ENCODE measurements around the gene EARS2. TPM values are rescaled to one million over a fixed set of nuclear protein-coding genes. Genes with fewer than 3 reads are reported as not detected.

EARS2 gene
- total and polyA plus RNA-seq, 2 of the 8 experiments (the other 6 are each of a cell fraction or from before 2014, with no cell fraction given): 47.8 to 111 TPM

DNA sequence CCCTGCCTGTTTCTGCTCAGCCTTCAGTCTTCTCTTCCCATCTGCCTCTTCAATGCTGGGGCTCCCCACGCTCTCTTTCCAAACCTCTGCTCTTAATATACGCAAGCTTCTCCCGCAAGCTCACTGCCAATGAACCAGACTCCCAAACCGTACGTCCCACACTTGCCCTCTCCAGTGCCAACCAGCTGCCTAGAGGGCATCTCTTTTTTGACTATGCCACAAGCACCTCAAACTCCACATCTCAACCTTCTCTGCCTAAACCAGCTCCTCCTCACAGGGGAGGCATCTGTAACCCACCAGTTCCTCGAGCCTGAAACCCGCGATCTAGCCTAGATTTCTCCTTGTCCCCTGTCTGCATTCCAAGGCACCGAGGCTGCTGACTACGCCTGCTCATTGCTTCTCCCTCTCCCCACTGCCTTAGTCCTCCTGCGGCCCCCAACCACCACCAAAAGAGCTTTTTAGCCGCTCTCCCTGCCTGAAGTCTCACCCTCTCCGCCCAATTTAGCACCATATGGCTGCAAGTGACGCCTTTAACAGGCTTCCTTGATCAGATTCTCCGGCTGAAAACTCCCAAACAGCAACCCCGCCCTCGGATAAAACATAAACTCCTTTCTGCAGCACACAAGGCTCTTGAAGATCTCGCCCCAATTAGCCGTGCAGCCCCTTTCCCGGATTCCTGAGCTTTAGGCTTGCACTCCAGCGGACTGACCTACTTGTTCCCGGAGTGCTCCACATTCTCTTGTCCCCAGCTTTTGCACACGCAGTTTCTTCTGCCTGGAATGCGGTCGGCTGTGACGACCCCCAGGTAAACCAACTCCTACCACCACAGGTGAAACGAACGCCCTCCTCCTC, 48.3 kb downstream of the EARS2 start:
- Histone ChIP-seq H4K5ac (ENCODE audit: insufficient read length, low read depth, low read length) (peak overlapping the region; percentile 13), H3K27me3 (replicated peaks in 1 of 4; ENCODE audit: control insufficient read depth in 3 of 4, extremely low read depth in 1 of 4, insufficient read depth in 3 of 4, low read length in 3 of 4) (no peaks in the 10 kb centered on the region), H2AFZ (ENCODE audit: low read length) (no peak overlapping the region), H4K20me1 (replicated peaks in 1 of 2; ENCODE audit: control insufficient read depth in 1 of 2, insufficient read depth in 2 of 2, low read length in 2 of 2) (peaks cover 25 to 35% of the 10 kb centered on the region in 2 experiments), H3K9me3 (ENCODE audit: insufficient read depth in 2 of 2, low read depth in 1 of 2, low read length in 1 of 2) (no peaks in the 10 kb centered on the region), H3K14ac (ENCODE audit: insufficient read length) (no peak overlapping the region), H3K36me3 (ENCODE audit: control insufficient read depth in 2 of 4, insufficient read depth in 4 of 4, low read length in 3 of 4) (no peaks in the 10 kb centered on the region; a peak in 1 of 8 replicates), H3K18ac (ENCODE audit: extremely low read depth, low read length) (peak overlapping the region; percentile 63; the same call in 1 of the 2 replicates), H2AK5ac (ENCODE audit: low read depth, low read length) (peak overlapping the region; percentile 86; the same call in 1 of the 2 replicates), H3K4me3 (ENCODE audit: extremely low read depth in 1 of 4, insufficient read depth in 2 of 4, low read depth in 3 of 4, low read length in 4 of 4) (peak overlapping the region; percentile 55 to 99 (median 74)), H2BK120ac (replicated peaks; ENCODE audit: low read depth, low read length) (no peak overlapping the region), H3K23ac (ENCODE audit: insufficient read length) (no peak overlapping the region), H2BK20ac (ENCODE audit: low read length) (no peak overlapping the region), H2BK15ac (ENCODE audit: low read length) (no peak overlapping the region), H3K27ac (ENCODE audit: low read depth, low read length) (no peak overlapping the region), H3K79me1 (ENCODE audit: low read depth, low read length) (peaks cover 19% of the 10 kb centered on the region), H4K8ac (ENCODE audit: extremely low read depth, insufficient read depth, low read length) (no peak overlapping the region), H4K91ac (replicated peaks; ENCODE audit: insufficient read length, low read length) (no peak overlapping the region), H2BK5ac (ENCODE audit: low read depth, low read length) (no peak overlapping the region), H3K79me2 (ENCODE audit: control insufficient read depth in 1 of 2, insufficient read depth in 2 of 2, low read length in 2 of 2) (peaks cover 47 to 61% of the 10 kb centered on the region in 2 experiments), H3K4ac (replicated peaks; ENCODE audit: insufficient read length, low read depth, low read length) (no peak overlapping the region), H3K4me1 (replicated peaks in 1 of 4; ENCODE audit: control insufficient read depth in 3 of 4, insufficient read depth in 4 of 4, low read length in 3 of 4) (peaks cover 0 to 9% (median 5%) of the 10 kb centered on the region in 4 experiments; a peak in 5 of 7 replicates), H3K56ac (replicated peaks; ENCODE audit: insufficient read length, low read depth, low read length) (peak overlapping the region; percentile 3), H2BK12ac (ENCODE audit: low read depth, low read length) (no peak overlapping the region), H3K4me2 (ENCODE audit: insufficient read depth in 1 of 2, low read depth in 2 of 2, low read length in 2 of 2) (peak overlapping the region; percentile 94 to 100), H3K9ac (replicated peaks in 1 of 4; ENCODE audit: extremely low read depth in 1 of 4, low read depth in 3 of 4, low read length in 3 of 4) (peak overlapping the region; percentile 0 to 76 (median 32)), H3K23me2 (ENCODE audit: low read depth, low read length) (peaks cover 10% of the 10 kb centered on the region)
- FAIRE-seq (no peak), DNase-seq (ENCODE audit: low read depth in 1 of 2, low spot score in 2 of 2) (peak in 1 of 2 experiments; percentile 54)
- 24% methylated on average over 28 of the region's 28 CpGs; no CpG with 5 or more reads in 1 of the 2 experiments for WGBS, 2 experiments (ENCODE audit: extremely low coverage in 1 of 2, insufficient coverage in 1 of 2, insufficient read length in 1 of 2, insufficient replicate concordance in 2 of 2, low coverage in 1 of 2, low lambda C conversion rate in 2 of 2, missing lambda C conversion rate in 1 of 2)
- ChIA-PET POLR2A (ENCODE audit: partially characterized antibody) (interaction anchor here (0.6 to 6.9 kb wide), 17 partner anchors 8 to 185 kb away, joined by 3 to 63 read pairs (median 5); partner anchors contain the start of genes COG7, DCTN5, EARS2 and PALB2), CTCF (ENCODE audit: partially characterized antibody) (interaction anchor here (1.0 to 1.7 kb wide), 2 partner anchors 12 to 22 kb away, joined by 3 to 4 read pairs; no protein-coding TSS in a partner anchor)
- no peak for TF ChIP-seq NRF1 (IDR thresholded peaks at IDR 0.05; ENCODE audit: low read depth, low read length)
- 0 out of 2 replicates have a peak, but pooled peaks have one; percentile 30 for TF ChIP-seq PHF8 (conservative IDR thresholded peaks at IDR 0.05; ENCODE audit: low read depth, low read length)
- peak; percentile 63 for TF ChIP-seq SAP30 (IDR thresholded peaks at IDR 0.05; ENCODE audit: insufficient read depth, insufficient replicate concordance, low read length)
- TF ChIP-seq TEAD4 (IDR thresholded peaks at IDR 0.05; ENCODE audit: low read depth, low read length): peak; percentile 68
- TF ChIP-seq TAF1 (IDR thresholded peaks at IDR 0.05; ENCODE audit: low read depth, low read length): 0 out of 2 replicates have a peak, but pooled peaks have one; percentile 29
- TF ChIP-seq, protein P1, sequence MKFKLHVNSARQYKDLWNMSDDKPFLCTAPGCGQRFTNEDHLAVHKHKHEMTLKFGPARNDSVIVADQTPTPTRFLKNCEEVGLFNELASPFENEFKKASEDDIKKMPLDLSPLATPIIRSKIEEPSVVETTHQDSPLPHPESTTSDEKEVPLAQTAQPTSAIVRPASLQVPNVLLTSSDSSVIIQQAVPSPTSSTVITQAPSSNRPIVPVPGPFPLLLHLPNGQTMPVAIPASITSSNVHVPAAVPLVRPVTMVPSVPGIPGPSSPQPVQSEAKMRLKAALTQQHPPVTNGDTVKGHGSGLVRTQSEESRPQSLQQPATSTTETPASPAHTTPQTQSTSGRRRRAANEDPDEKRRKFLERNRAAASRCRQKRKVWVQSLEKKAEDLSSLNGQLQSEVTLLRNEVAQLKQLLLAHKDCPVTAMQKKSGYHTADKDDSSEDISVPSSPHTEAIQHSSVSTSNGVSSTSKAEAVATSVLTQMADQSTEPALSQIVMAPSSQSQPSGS (IDR thresholded peaks at IDR 0.05; ENCODE audit: low read length): no peak
- 0 out of 2 replicates have a peak, but pooled peaks have one; percentile 16 for TF ChIP-seq POLR2AphosphoS5 (IDR thresholded peaks at IDR 0.05; ENCODE audit: low read depth, low read length)
